HG03354 (cell line): Measurements from ENCODE around the gene DUS1L.

Experiments used
- ATAC-seq: cut with Tn5 transposase; IDR thresholded peaks from one replicate; pipeline ENCODE4 v1.9.1; 2021; ENCODE audit warnings: mild to moderate bottlenecking; ENCODE audit not compliant: unreplicated experiment, poor library complexity, severe bottlenecking

DUS1L gene

DNA sequence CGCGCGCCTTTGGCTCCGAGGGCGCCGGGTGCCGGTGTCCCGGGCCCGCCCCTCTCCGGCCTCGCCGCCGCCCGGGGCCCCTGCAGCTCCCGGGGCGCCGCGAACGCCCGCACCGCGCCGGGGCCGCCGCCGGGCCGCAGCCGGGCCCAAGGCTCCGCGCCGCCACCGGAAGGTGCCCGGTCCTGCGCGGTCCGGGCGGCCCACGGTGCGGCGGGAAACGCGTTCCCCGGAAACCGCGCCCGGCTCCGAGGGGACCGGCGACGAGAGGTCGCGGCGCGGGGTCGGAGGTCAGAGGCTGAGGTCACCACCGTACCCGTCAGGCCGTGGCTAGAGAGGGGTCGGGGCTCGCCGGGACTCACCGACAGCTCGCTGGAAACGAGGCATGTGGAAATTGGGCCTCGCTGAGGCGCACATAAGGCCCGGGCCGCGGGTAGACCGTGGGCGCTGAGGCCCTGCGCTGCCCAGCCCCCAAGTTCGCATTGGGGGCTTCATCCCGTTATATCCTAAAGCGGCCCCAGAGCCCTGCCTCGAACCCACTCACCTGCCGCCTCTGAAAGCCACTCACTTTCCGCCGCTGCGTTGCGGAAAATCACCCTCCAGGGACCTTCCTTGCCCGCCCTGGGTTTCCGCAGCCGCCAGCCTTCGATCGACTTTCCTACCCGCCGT is at the start of gene DUS1L:
DUS1L (minus strand) TSS at position 167 of the 666 bp plus-strand sequence. CDS start 745 bp downstream, outside the sequence.
- ATAC-seq: peak; percentile 61

DNA sequence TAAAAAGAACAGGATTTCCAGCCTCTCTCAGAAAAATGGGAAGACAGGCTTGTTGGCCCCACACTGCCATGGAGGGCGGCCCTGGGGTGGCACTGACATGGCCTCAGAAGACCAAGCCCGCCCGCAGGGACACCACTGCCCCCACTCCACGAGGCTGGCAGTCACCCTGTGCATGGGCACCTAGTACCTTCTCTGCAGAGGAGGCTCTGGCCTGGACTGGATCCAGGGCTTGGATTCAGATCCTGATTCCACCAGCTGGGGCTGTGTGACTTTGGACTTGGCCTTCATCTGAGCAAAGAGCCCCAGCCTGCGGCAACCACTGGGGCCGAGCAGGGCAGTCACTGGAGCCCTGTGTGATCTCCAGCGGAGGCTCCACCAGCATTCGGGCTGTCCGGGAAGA is 49.3 kb upstream of the DUS1L start:
- no peak for ATAC-seq

DNA sequence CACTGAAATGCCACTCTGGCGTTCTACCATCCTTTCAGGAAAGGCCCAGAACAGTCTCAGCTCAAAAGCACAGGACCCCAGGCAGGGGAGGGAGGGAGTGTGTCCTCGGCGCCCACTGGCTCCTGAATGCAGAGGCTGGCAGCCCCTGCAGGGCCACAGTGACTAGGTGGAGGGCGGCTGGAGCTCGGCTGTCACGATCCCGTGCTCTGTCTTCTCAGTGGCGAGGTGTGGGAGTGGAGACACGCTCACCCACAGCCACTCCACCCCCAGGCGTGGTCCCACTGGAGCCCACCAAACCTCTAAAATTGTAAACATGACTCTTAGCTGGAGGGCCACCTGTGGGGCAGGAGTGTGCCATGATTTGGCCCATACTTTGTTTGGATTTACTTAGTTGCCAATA is 48.8 kb upstream of the DUS1L start:
- no peak for ATAC-seq

DNA sequence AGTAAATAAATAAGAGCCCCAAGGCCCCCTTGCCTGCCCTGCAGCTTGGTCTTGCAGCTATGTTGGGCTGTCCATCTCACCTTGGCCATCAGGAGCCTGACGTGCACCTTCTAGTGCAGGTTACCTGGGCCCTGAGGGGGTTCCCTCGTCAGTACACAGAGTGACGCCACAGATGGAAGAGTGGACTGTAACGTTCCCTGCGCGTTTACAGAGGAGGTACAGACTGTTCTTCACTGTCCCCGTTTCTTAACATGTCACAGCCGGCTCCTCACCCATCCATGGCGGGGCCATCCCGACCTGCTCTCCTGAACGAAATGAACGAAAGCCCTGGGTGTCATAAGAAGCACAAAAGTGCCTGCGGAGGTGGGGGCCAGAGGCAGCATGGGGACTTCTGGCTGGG is 48.3 kb upstream of the DUS1L start:
- ATAC-seq: no peak

DNA sequence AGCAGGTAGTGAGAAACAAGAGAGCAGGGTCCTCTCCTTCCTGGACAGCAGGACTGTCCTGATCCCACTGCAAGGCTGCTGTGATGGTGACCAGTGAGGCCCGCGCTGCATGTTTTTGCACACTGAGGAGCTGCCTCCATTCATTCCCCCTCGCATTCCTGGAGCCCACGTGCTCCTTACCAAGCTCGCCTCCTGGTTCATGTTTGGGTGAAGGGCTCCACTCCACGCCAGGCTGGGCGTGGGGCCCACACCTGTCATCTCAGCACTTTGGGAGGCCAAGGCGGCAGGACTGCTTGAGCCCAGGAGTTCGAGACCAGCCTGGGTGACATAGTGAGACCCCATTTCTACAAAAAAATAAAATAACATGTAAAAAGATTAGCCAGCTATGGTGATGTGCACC is 47.8 kb upstream of the DUS1L start:
- no peak for ATAC-seq

DNA sequence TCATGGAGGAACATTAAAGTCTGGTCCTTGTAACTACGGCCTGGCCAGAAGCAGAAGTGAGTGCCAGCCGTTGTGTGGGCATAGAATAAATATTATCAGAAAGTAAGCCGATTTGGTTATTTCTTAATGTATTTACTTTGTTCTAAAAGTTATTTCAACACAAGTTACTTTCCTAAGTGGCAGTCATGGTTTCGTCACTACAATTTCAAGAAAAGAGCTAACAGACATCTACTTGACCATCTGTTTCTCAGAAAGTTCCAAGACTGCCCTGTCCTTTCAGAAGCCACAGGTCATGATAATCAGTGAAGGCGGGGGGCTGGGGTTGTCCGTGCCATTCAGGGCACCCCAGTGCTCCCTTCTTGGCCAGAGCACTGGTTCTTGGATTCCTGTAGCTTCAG is 47.3 kb upstream of the DUS1L start:
- ATAC-seq: no peak

DNA sequence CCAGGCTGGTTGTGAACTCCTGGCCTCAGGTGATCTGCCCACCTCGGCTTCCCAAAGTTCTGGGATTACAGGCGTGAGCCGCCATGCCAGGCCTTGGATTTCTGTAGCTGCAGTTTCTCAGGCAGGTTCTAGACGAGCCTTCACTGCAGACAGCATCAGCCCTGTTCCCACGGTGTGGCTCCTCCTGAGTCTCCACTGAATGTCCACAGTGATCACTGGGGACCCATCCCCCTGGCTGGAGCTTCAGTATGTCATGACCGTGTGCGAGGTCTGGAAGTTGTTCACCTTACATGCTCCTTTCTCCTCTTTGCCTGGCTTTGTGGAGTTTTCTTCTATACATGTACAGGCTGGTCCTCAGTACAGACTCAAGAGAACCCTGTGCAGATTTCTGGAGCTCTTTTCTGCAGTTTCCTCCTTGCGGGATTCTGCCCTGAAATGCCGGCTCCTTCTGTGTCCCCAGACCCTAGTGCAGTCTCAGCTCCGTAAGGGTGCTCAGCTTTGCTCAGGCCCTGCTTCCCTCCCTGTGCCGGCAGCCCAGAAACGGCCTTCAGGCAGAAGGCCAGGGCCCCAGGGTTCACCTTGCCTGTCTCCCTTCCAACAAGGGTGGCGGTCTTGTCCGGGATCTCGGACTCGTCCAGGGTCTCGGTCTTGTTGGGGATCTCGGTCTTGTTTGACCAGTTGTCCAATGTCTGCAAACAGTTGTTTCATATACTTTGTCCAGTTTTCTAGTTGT is 46.7 kb upstream of the DUS1L start:
- no peak for ATAC-seq

DNA sequence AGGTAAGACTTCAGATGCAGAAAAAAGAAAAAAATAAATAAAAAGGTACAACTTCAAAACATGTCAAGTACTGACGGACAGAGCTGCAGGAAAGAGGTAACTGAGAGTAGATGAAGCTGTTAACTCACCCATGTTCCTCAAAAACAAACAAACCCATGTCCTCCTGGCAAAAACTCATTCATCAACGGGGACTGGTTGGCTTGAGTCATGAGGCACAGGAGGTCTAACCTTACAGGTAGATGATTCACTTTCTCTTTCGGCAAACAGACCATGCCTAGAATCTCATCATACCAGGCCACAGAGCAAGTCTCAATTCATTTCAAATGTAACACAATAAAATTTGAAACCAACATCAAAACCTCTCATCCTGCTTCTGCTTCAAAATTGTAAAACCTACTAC is 44.7 kb upstream of the DUS1L start:
- no peak for ATAC-seq

DNA sequence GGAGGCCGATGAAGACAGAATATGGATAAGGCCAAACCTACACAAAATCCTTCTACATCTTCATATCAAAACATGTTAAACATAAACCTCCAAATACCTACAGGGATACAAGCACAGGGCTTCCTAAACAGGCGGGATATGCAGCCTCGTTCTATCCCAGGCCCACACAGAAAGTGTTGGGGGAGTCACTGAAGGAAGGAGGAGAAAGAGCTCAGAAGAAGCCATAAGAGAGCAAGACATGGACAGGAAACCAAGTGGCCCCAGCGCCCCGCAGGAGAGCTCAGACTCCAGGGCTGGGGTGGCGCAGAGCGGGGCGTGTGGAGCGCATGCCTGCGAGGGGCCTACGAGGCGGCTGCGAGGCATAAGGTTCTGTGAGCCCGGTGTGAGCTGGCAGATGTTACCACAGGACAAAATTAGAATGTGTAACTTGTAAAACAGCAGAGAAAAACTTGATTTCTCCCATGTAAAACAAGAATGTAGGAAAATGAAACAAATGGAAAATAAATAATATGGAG is 43.4 kb upstream of the DUS1L start:
- no peak for ATAC-seq

DNA sequence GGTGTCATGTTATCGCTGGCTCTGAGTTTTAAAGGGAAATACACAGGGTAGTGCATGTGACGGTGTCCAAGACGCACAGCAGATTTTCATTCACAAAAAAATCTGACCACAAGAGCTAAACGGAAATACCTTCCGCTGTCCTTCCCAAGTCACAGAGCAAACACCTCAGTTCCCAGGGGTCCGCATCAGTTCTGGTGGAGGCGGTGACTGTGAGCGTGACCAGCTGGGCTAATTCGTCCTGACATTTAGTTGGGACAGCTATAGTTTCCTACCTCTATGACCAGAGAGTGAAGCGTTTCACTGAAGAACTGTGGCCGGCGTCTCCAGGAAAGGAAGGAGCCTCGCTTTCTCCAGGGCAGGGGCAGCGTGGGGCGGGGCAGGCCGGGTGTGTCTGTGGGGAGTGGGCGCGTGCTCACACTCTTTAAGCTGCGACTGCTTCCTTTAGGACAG is 42.9 kb upstream of the DUS1L start:
- ATAC-seq: no peak

DNA sequence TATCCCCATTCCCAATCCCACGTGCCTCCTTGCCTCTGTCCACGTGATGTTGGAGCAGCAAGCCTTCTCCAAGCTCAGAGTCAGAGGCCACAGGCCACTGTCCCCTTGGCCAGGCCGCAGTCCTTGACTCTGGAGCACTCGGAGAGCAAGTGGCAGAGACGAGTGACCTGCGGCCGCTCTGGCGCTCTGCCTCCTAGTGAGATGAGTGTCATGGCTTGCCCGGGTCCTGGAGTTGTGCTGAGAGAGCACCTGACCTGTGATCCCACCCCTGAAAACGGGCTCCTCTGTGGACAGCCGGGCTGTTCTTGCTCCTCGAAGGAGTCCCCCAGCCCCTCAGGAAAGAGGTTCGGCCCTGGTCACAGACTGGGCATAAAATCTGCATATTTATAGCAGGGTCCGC is 42.4 kb upstream of the DUS1L start:
- no peak for ATAC-seq

DNA sequence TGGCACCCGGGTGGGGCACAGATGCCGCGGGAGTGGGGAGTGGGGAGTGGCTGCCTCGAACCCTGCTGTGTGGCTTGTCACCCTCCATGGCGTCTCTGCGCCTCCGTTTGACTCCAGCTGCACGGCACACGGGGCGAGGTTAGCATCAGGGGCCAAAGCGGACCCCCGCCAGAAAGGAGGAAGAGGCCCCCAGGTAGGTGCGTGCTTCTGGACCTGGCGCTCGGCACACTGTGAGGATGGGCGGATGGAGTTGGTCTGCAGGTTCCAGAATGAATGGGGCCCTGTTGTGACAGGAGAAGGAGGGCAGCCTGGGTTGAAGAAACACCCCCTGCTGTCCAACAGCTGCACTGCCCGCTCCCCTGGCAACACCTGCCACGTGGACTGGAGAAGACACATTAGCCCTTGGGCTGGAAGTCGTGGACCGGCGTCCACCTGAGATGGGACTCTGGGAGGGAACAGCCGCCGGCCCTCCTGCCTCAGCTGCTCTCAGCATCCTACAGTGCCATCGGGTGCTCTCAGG is 41.8 kb upstream of the DUS1L start:
- ATAC-seq: no peak

DNA sequence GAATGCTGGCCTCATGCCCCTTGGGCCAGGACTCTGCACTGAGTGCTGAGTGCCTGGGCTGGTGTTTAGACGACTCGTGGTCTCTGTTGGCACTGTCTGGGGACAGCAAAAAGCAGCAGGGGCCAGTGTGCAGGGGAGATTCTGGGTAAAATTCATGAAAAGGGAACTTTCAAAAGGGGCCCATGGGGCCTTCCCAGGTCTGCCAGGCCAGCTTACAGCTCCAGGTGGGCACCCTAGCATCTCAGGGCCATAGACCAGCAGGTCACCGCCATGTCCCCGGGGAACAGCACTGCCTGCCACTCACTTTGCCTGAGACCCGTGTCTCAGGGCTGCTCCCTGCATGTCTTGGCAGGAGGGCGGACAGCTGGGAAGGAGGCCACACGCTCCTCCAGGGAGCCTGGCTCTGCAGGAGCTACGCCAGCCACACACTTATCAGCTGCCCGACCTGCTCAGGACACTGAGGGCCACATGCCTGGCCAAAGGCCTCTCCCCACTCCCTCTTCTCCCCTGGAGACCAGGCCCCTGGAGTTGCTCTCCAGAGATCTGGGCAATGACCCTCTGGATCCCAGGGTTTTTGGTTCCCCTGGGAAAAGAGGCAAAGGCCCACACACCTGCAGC is 41.2 kb upstream of the DUS1L start:
- ATAC-seq: peak; percentile 4

DNA sequence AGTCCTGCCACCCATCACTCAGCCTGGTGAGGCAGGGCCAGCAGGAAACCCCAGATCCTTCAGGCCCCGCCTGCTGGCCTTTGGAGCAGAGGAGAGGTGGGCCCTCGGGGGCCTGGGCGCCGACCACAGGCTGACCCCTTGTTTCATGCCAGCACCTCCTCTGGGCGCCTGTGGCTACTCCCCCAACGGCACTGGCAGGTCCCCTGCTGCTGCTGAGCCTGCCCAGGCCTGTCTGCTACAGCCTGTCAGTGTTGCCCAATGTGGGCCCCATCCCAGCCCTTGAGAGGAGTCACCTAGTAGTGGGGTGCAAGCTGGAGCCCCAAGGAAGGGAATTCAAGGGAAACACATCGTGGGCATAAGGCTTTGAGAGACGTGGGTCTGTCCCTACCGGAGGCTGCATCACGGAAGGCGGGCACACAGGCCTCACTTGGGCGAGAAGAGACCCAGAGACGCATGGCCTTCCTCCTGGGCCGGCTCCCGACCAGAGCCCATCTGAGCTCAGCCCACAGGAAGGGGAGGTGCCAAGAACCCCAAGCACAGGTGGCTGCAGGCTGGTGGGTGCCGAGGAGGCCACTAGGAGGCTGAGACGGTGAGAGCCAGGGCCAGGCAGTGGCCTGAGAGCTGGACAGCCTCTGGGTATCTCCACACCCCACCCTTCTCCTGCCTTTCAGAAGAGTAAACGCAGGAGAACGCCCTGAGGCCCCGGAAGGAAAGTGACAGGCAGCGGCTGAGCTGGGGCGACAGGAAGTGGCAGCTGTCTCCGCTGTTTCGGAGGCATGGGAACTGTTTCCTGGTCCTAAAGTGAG is 40.5 kb upstream of the DUS1L start:
- peak; percentile 95 for ATAC-seq

DNA sequence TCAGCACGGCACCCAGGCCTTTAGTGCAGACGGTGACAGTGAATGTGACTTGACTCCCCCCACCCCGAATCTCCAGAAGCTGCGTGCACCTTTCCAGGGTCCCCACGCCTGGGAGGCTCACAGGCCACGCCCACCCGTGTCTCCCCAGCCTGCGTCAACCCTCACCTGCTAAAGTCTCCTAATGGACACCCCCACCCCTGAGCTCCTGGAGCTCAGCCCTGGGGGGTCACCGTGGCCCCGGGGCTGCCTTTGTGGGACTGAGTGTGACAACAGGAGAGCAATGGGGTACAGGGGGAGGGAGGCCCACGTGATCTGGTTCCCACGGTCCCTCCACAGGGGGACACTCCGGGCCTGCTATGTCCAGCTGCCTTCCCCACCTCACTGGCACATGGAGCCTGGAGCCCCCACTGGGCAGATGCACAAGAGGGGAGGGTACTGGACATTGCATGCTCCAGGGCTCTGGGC is 39.8 kb upstream of the DUS1L start:
- ATAC-seq: no peak

DNA sequence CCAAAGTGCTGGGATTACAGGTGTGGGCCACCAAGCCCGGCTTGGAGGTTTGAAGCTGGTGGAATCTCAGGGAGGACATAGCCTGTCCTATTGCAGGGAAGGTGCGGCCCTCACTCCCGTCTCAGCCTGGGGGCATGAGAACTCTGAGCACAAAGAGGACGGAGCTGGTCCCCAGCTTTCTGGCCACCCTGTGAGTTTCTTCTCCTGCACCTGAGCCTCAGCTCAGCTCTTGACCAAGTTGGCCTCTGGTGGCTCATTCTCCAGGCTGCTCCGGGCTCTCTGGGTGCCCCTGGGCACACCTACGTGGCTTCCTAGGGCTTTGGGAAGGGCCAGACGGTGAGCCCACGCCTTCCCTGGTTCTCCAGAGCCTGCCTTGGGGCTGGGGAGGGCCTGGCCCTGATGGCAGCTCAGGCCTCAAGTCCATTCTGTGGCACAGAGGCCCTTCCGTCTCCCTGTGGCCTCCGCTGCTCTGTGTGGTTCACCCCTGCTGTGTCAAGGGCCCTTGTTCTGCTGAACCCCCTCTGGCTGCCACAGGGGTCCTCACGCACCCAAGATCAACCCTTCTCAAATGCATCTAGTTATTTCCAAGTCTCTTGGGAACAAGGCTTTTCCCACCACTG is 39.3 kb upstream of the DUS1L start:
- ATAC-seq: no peak

DNA sequence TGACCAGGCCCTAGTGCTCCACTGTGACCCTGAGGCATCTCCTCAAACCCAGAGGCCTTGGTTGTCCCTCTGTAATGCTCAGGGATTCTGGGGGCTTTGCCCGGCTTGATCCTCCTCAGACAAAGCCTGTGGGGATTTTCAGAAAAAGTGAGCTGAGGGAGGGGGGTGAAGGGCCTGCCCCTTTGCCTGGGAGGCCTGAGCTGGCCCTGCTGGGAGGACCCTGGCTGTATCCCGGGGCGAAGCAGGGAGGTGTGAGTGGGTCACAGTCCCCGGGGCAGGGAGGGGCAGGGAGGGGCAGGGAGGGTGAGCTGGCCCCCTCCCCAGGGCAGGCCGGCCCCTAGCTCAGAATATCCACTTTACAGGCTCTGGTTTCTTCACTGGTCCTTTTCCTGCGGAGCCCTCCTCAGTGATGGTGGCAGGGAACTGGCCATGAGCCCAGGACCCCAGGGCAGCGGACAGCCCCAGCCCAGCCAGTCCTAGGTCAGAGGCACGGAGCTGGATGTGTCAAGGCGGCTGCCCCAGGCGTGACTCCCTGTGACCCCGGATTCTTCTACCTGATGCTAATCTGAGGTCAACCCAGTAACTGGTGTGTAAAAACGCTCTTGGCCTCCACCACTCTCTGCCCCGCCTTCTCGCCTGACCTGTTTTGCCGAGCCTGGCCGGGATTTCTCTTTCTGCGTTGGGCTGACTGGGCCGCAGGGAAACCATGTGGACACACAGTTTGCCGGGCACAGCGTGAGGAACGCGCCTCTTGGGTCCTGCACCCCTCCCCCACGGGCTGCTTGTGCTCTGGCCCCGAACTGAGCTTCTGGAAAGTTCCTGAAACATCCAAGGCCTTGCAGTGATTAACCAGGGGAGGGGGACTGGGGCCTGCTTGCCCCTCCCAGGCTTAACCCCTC is 38.2 kb upstream of the DUS1L start:
- ATAC-seq: no peak
